DND-41 (cell line): Measurements from ENCODE around the gene PTPRR.

Experiments used
- CTCF ChIP-seq: IDR thresholded peaks from 2 replicates; pipeline ENCODE4 v1.5.1; 2012; ENCODE audit warnings: borderline replicate concordance, low read length, moderate library complexity, mild to moderate bottlenecking; ENCODE audit not compliant: poor library complexity, severe bottlenecking; ENCODE audit errors: extremely low read depth
- EZH2 ChIP-seq: IDR thresholded peaks from 3 replicates; pipeline ENCODE4 v1.6.1; 2012; ENCODE audit warnings: borderline replicate concordance, low read depth, mild to moderate bottlenecking, moderate library complexity, low read length, inconsistent platforms; ENCODE audit not compliant: severe bottlenecking

- no peak for TF ChIP-seq CTCF
- no peak for TF ChIP-seq EZH2
Observed at GRCh38 chr12:70628701-70629480, 291.6 kb downstream of the PTPRR start.
